IMR-90 (cell line): ENCODE measurements around the gene PXMP2. TPM values are rescaled to one million over a fixed set of nuclear protein-coding genes. Genes with fewer than 3 reads are reported as not detected.

ENCODE experiments used
- ATAC-seq: fragments of 200-7000 bp; cut with Tn5 transposase; 2 replicates; pipeline ENCODE4 v1.9.1; 2020; ENCODE audit warnings: low read depth, mild to moderate bottlenecking, moderate library complexity
- BruUV-seq: library from RNA; stranded (reverse); fragments of 400-500 nt; replicated peaks from 2 replicates; lab custom pipeline; 2021; lab: Mats Ljungman, UMichigan
- CTCF ChIA-PET: fragments of 300-600 bp; formaldehyde crosslinking; extraction: SDS; loops from one replicate; lab custom pipeline; 2021; ENCODE audit warnings: antibody characterized with exemption; lab: Yijun Ruan, JAX
- POLR2A ChIA-PET: fragments of 300-600 bp; sonication (Branson Sonifier 250); formaldehyde crosslinking; loops from one replicate; lab custom pipeline; 2022; ENCODE audit warnings: antibody characterized with exemption; ENCODE audit not compliant: unreplicated experiment; lab: Charles Lee
- DNase-seq: peaks from one replicate; pipeline ENCODE4 v3.0.0; 2013
- H2AFZ ChIP-seq: replicated peaks from 2 replicates; pipeline ENCODE3; 2013; ENCODE audit warnings: low read length, mild to moderate bottlenecking; ENCODE audit not compliant: poor library complexity
- H2AK5ac ChIP-seq: 2 replicates; pipeline ENCODE4 v1.6.1; 2013; ENCODE audit warnings: low read depth, low read length, inconsistent platforms
- H2AK9ac ChIP-seq: replicated peaks from 2 replicates; pipeline ENCODE3; 2013; ENCODE audit warnings: mild to moderate bottlenecking, low read depth, low read length, moderate library complexity; ENCODE audit not compliant: poor library complexity
- H2BK120ac ChIP-seq: 2 replicates; pipeline ENCODE4 v1.6.1; 2013; ENCODE audit warnings: low read depth, low read length, inconsistent platforms
- H2BK15ac ChIP-seq: 3 replicates; pipeline ENCODE4 v1.6.1; 2013; ENCODE audit warnings: low read depth, low read length, inconsistent platforms
- H2BK20ac ChIP-seq: 2 replicates; pipeline ENCODE4 v1.6.1; 2013; ENCODE audit warnings: low read depth, mild to moderate bottlenecking, inconsistent platforms, low read length, moderate library complexity
- H2BK5ac ChIP-seq: 2 replicates; pipeline ENCODE4 v1.6.1; 2013; ENCODE audit warnings: mild to moderate bottlenecking, low read depth, low read length, inconsistent platforms; ENCODE audit not compliant: poor library complexity, severe bottlenecking
- H3K14ac ChIP-seq: replicated peaks from 2 replicates; pipeline ENCODE4 v1.6.1; 2013; ENCODE audit warnings: low read depth, low read length, inconsistent platforms
- H3K18ac ChIP-seq: 2 replicates; pipeline ENCODE4 v1.6.1; 2013; ENCODE audit warnings: low read depth, low read length, control low read depth
- H3K23ac ChIP-seq: 2 replicates; pipeline ENCODE4 v1.6.1; 2013; ENCODE audit warnings: low read depth, low read length, inconsistent platforms
- H3K27ac ChIP-seq: 2 replicates; pipeline ENCODE4 v1.5.1; 2013; ENCODE audit warnings: mild to moderate bottlenecking, control low read depth, low read length; ENCODE audit not compliant: insufficient read depth
- H3K27me3 ChIP-seq: 2 replicates; pipeline ENCODE4 v1.6.1; 2013; ENCODE audit warnings: low read length; ENCODE audit not compliant: control insufficient read depth, insufficient read depth
- H3K36me3 ChIP-seq: 2 replicates; pipeline ENCODE4 v1.6.1; 2013; ENCODE audit warnings: low read length, mixed read lengths; ENCODE audit not compliant: control insufficient read depth, insufficient read depth
- H3K4ac ChIP-seq: 2 replicates; pipeline ENCODE4 v1.6.1; 2013; ENCODE audit warnings: low read depth, low read length, inconsistent platforms
- H3K4me1 ChIP-seq: 2 replicates; pipeline ENCODE4 v1.6.1; 2013; ENCODE audit warnings: low read length, mixed read lengths; ENCODE audit not compliant: control insufficient read depth, insufficient read depth
- H3K4me2 ChIP-seq: 2 replicates; pipeline ENCODE4 v1.6.1; 2013; ENCODE audit warnings: low read depth, mild to moderate bottlenecking, control low read depth, low read length, moderate library complexity
- H3K4me3 ChIP-seq: 2 replicates; pipeline ENCODE4 v1.5.1; 2013; ENCODE audit warnings: low read depth, mild to moderate bottlenecking, control low read depth, low read length, moderate library complexity; ENCODE audit not compliant: insufficient read depth
- H3K56ac ChIP-seq: 2 replicates; pipeline ENCODE4 v1.6.1; 2013; ENCODE audit warnings: low read length, inconsistent platforms; ENCODE audit not compliant: insufficient read depth; ENCODE audit errors: extremely low read depth
- H3K79me1 ChIP-seq, 2 experiments: 2 replicates each; pipeline ENCODE4 v1.6.1; 2013; ENCODE audit warnings: low read length in 2 of 2, inconsistent platforms in 1 of 2, low read depth in 1 of 2
- H3K9ac ChIP-seq: 2 replicates; pipeline ENCODE4 v1.6.1; 2013; ENCODE audit warnings: low read depth, low read length, control low read depth
- H3K9me1 ChIP-seq: 2 replicates; pipeline ENCODE4 v1.6.1; 2013; ENCODE audit warnings: low read length, inconsistent platforms; ENCODE audit not compliant: insufficient read depth
- H3K9me3 ChIP-seq: 2 replicates; pipeline ENCODE4 v1.6.1; 2013; ENCODE audit warnings: low read length; ENCODE audit not compliant: control insufficient read depth, insufficient read depth
- H4K20me1 ChIP-seq: 2 replicates; pipeline ENCODE4 v1.6.1; 2013; ENCODE audit warnings: low read length, inconsistent platforms; ENCODE audit not compliant: insufficient read depth
- H4K5ac ChIP-seq: 2 replicates; pipeline ENCODE4 v1.6.1; 2013; ENCODE audit warnings: mild to moderate bottlenecking, low read depth, low read length, control low read depth
- H4K8ac ChIP-seq, 2 experiments: 2 replicates each; pipeline ENCODE4 v1.6.1; 2013; ENCODE audit warnings: low read depth in 2 of 2, low read length in 2 of 2, control low read depth in 1 of 2, inconsistent platforms in 1 of 2
- H4K91ac ChIP-seq: 2 replicates; pipeline ENCODE4 v1.6.1; 2013; ENCODE audit warnings: low read depth, low read length, inconsistent platforms; ENCODE audit not compliant: insufficient read depth
- BHLHE40 ChIP-seq: fragments of 150-350 bp; IDR thresholded peaks from 2 replicates; pipeline ENCODE4 v1.6.1; 2016; ENCODE audit warnings: mild to moderate bottlenecking, low read depth, low read length
- CEBPB ChIP-seq: IDR thresholded peaks from 2 replicates; pipeline ENCODE4 v1.6.1; 2012; ENCODE audit warnings: low read depth, low read length, improper control_type of control experiment
- CHD1 ChIP-seq: IDR thresholded peaks from 2 replicates; pipeline ENCODE4 v1.6.1; 2012; ENCODE audit warnings: low read depth, low read length, improper control_type of control experiment
- MAFK ChIP-seq: IDR thresholded peaks from 2 replicates; pipeline ENCODE4 v1.6.1; 2012; ENCODE audit warnings: low read depth, low read length, improper control_type of control experiment
- MAZ ChIP-seq: IDR thresholded peaks from 2 replicates; pipeline ENCODE4 v1.6.1; 2012; ENCODE audit warnings: low read depth, mild to moderate bottlenecking, low read length, improper control_type of control experiment, moderate library complexity, borderline replicate concordance
- POLR2A ChIP-seq: IDR thresholded peaks from 2 replicates; pipeline ENCODE4 v1.6.1; 2012; ENCODE audit warnings: mild to moderate bottlenecking, low read depth, low read length
- RAD21 ChIP-seq: IDR thresholded peaks from 2 replicates; pipeline ENCODE4 v1.6.1; 2012; ENCODE audit warnings: low read length, improper control_type of control experiment
- RCOR1 ChIP-seq: IDR thresholded peaks from 2 replicates; pipeline ENCODE4 v1.6.1; 2012; ENCODE audit warnings: mild to moderate bottlenecking, low read length, improper control_type of control experiment; ENCODE audit not compliant: insufficient replicate concordance
- RFX5 ChIP-seq: IDR thresholded peaks from 2 replicates; pipeline ENCODE4 v1.8.0; 2012; ENCODE audit warnings: low read depth, mild to moderate bottlenecking, low read length, moderate library complexity
- SMC3 ChIP-seq: fragments of 150-350 bp; IDR thresholded peaks from 2 replicates; pipeline ENCODE4 v1.6.1; 2016; ENCODE audit warnings: low read depth, mild to moderate bottlenecking, antibody characterized with exemption, low read length, moderate library complexity
- WGBS, 2 experiments: methylation state at CpG; one replicate each; pipeline versions ENCODE4 v1.1.5 to v1.1.7; 2013; ENCODE audit warnings: missing lambda C conversion rate in 2 of 2; ENCODE audit not compliant: insufficient read length in 1 of 2; ENCODE audit errors: extremely low coverage in 2 of 2; 5-methylcytosine and 5-hydroxymethylcytosine counted together
- dilution Hi-C: fragments of 300-500 bp; cut with HindIII; formaldehyde crosslinking; loops from one replicate; pipeline ENCODE4 v1.14.3; 2018; ENCODE audit warnings: low sequenced_read_pairs; ENCODE audit not compliant: unreplicated experiment
- in situ Hi-C: fragments of 300-500 bp; cut with MboI; formaldehyde crosslinking; loops from 3 replicates; pipeline ENCODE4 v1.14.3; 2019; ENCODE audit warnings: low sequenced_read_pairs, inconsistent platforms, mixed read lengths
- intact Hi-C: fragments of 100-400 bp; cut with micrococcal nuclease; formaldehyde crosslinking; loops from 2 replicates; pipeline ENCODE4 v1.10.0; 2022
- polyA plus RNA-seq, 3 experiments: library from polyadenylated mRNA; depleted of rRNA; stranded (reverse); fragments of >200 nt; gene quantifications; 2 replicates each; pipeline ENCODE4 v1.2.3, GENCODE V29; 2012; ENCODE audit warnings: low replicate concordance in 1 of 3
- total RNA-seq: library from RNA; depleted of rRNA; stranded (reverse); fragments of >200 nt; gene quantifications from 2 replicates; pipeline ENCODE4 v1.2.3, GENCODE V29; 2012

PXMP2 gene
- total and polyA plus RNA-seq, 2 of the 4 experiments (the other 2 are of a cell fraction) = 10.9 to 20.1 TPM

DNA sequence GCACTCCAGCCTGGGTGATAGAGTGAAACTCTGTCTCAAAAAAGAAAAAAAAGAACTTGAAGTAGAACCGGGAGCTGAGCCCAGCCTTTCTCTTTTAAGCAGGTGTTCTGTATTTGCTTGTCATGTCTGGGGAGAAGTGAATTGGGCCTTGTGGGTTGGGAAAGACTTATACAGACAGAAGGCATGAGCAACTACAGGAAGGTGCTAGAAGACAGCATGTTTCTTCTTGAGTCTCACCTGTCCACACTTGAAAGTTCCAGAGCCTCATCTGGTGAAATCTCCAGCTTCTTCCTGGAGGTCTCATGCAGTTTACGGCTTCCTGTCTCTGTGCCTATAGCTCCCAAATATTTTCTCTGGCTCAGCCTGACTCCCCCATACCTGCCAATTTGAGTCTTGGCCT is 25.7 kb downstream of the PXMP2 start (continued):
- TF ChIP-seq MAFK (no peak), RFX5 (no peak), POLR2A (no peak), SMC3 (no peak), CHD1 (no peak)

DNA sequence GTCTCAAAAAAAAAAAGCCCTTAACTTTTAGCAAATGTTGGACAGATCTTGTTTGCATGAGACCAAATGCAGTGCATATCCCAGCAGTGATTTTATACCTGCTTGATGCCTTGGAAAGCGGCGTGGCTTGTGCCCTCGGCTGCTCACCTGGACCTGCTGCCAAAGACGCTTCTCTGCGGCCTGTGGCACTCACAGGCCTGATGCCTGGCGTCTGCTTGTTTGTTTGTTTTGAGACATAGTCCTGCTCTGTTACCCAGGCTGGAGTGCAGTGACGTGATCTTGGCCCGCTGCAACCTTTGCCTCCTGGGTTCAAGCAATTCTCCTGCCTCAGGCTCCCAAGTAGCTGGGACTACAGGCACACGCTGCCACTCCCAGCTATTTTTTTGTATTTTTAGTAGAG is 28.5 kb downstream of the PXMP2 start:
- intact Hi-C loops = no loop called here
- Histone ChIP-seq H2BK5ac (no peak overlapping the region), H3K14ac (no peak overlapping the region), H3K4me2 (no peak overlapping the region), H3K4me3 (no peak overlapping the region), H3K27ac (no peak overlapping the region), H4K5ac (no peak overlapping the region), H3K4ac (no peak overlapping the region), H3K56ac (no peak overlapping the region), H3K9ac (no peak overlapping the region), H4K8ac (no peak overlapping the region), H3K9me1 (no peaks in the 10 kb centered on the region), H2BK120ac (no peak overlapping the region), H2BK20ac (no peak overlapping the region), H2AK5ac (no peak overlapping the region), H3K9me3 (no peaks in the 10 kb centered on the region), H2BK15ac (no peak overlapping the region), H4K20me1 (peaks cover 15% of the 10 kb centered on the region), H3K27me3 (no peaks in the 10 kb centered on the region), H2AFZ (no peak overlapping the region), H3K79me1 (peaks cover 16 to 45% of the 10 kb centered on the region in 2 experiments), H4K91ac (no peak overlapping the region), H2AK9ac (no peak overlapping the region), H3K36me3 (peaks cover 40% of the 10 kb centered on the region), H3K18ac (no peak overlapping the region), H3K4me1 (0 out of 2 replicates have a peak, but pooled peaks cover 2% of the 10 kb centered on the region), H3K23ac (no peak overlapping the region)
- in situ Hi-C loops = no loop called here
- DNase-seq (no peak), ATAC-seq (no peak)
- no TSS peak for BruUV-seq
- POLR2A ChIA-PET = no interaction called here
- CTCF ChIA-PET = no interaction called here
- dilution Hi-C loops = no loop called here
- WGBS, 2 experiments = 93% methylated on average over 8 of the region's 9 CpGs; no CpG with 5 or more reads in 1 of the 2 experiments
- TF ChIP-seq BHLHE40 = no peak
- TF ChIP-seq CEBPB = no peak
- no peak for TF ChIP-seq CHD1
- TF ChIP-seq RCOR1 = no peak
- TF ChIP-seq POLR2A = no peak
- TF ChIP-seq MAZ = no peak
- TF ChIP-seq RAD21 = no peak
